Fibroblast of mammary gland (primary cell): ENCODE measurements around the gene PAM.
"Not testable (repeated sequence)": the region's sequence is repeated elsewhere in the genome, so short reads cannot be mapped to it uniquely, and the experiment has no call there.

Experiments used
- DNase-seq: peaks from one replicate; pipeline ENCODE4 v3.0.0-alpha.2; 2010; ENCODE audit warnings: low read depth
- H3K4me3 ChIP-seq: 2 replicates; pipeline ENCODE4 v1.5.1; 2011; ENCODE audit warnings: low read depth, mild to moderate bottlenecking, low read length, moderate library complexity; ENCODE audit not compliant: control insufficient read depth
- TF ChIP-seq, protein P1 (sequence below): conservative IDR thresholded peaks from 2 replicates; pipeline ENCODE4 v1.5.1; 2011; ENCODE audit warnings: low read depth, low read length, inconsistent platforms; ENCODE audit not compliant: control insufficient read depth, insufficient read depth

Gene PAM

DNA sequence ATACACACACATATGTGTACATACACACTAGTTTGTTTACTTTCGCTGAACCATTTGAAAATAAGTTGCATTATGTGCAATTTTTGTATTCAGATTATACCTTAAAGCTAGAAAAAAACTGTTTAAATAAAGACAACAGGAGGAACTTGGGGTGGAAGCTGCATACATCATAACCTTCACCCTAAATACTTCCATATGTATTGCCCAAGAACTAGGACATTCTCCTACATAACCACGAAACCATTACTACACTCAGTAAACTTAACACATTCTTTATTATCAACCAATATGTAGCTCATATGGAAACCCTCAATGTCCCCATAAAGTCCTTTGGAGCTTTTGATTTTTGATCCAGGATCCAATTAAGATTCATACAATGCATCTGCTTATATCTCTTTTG is 281.5 kb downstream of the PAM start:
- TF ChIP-seq, protein P1, sequence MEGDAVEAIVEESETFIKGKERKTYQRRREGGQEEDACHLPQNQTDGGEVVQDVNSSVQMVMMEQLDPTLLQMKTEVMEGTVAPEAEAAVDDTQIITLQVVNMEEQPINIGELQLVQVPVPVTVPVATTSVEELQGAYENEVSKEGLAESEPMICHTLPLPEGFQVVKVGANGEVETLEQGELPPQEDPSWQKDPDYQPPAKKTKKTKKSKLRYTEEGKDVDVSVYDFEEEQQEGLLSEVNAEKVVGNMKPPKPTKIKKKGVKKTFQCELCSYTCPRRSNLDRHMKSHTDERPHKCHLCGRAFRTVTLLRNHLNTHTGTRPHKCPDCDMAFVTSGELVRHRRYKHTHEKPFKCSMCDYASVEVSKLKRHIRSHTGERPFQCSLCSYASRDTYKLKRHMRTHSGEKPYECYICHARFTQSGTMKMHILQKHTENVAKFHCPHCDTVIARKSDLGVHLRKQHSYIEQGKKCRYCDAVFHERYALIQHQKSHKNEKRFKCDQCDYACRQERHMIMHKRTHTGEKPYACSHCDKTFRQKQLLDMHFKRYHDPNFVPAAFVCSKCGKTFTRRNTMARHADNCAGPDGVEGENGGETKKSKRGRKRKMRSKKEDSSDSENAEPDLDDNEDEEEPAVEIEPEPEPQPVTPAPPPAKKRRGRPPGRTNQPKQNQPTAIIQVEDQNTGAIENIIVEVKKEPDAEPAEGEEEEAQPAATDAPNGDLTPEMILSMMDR: no peak
- DNase-seq: peak; percentile 52
- H3K4me3 ChIP-seq: no peak overlapping the region

DNA sequence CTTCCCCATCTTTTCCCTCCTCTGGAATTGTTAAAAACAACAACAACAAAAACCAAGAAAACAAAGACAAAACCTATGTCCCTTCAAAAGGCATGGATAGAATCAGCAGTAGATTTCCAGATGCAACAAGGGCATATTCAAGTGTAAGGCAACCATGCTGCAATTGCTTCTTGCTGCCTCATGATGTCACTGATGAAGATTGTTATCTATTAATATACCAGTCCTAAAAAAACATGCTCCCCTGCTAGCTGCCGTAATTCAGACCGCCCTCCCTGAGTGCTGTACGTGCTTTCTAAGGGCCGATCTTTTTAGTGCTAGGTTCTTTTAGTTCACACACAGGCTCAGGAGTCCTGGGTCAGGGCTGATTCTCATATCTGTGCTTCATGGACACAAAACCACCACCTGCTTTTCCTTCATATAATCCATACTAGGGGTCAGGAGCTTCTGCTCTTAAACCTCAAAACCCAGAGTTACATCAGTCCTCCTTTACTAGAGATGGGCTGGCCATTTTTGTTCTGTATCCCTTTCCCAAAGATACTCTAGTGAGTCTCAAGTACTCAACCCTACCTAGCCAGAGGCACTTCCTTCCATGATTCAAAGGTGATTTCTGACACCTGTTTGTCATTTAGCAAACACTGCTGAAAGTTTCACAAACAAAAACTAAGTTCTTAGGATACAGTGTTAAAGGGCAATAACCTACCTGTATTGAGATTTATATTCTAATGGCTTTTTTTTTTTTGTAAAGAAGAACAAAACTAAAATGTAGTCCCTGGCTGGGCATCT is 282.8 kb downstream of the PAM start:
- DNase-seq: peak; percentile 14
- TF ChIP-seq, protein P1: no peak
- no peak overlapping the region for H3K4me3 ChIP-seq

DNA sequence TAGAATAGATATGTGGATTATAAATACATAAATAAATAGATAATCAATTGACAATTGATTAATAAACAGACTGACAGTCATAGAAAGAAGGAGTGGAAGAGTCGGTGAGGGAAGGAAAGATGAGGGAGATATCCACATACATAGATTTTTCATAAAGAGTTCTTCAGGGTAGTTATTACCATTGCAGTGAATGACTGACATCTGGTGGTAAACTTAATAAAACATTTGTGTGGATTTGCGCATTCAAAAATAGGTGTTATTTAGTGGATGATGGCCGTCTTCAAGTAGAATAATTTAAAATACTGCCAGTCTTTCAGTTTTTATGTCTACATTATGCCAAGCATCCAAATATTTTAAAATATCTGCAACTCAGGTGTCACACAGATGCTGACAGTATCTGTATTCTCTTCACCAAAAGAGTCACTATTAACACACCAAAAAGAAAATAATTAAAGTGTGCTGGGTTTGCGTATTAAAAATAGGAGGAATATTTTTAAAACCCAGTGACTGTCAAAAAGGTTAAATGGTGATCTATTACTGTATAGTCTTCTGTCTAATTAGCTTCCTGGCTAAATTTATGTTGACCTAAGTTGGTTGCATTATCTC is 286.1 kb downstream of the PAM start:
- TF ChIP-seq, protein P1: peak; percentile 56
- H3K4me3 ChIP-seq: no peak overlapping the region
- peak; percentile 72 for DNase-seq

DNA sequence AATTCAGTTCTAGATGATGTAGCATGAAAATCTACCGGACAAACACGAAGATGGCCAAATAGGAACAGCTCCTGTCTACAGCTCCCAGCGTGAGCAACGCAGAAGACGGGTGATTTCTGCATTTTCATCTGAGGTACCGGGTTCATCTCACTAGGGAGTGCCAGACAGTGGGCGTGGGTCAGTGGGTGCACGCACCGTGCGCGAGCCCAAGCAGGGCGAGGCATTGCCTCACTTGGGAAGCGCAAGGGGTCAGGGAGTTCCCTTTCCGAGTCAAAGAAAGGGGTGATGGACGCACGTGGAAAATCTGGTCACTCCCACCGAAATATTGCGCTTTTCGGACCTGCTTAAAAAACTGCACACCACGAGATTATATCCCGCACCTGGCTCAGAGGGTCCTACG is 291.6 kb downstream of the PAM start:
- DNase-seq, H3K4me3 ChIP-seq: not testable (repeated sequence)

DNA sequence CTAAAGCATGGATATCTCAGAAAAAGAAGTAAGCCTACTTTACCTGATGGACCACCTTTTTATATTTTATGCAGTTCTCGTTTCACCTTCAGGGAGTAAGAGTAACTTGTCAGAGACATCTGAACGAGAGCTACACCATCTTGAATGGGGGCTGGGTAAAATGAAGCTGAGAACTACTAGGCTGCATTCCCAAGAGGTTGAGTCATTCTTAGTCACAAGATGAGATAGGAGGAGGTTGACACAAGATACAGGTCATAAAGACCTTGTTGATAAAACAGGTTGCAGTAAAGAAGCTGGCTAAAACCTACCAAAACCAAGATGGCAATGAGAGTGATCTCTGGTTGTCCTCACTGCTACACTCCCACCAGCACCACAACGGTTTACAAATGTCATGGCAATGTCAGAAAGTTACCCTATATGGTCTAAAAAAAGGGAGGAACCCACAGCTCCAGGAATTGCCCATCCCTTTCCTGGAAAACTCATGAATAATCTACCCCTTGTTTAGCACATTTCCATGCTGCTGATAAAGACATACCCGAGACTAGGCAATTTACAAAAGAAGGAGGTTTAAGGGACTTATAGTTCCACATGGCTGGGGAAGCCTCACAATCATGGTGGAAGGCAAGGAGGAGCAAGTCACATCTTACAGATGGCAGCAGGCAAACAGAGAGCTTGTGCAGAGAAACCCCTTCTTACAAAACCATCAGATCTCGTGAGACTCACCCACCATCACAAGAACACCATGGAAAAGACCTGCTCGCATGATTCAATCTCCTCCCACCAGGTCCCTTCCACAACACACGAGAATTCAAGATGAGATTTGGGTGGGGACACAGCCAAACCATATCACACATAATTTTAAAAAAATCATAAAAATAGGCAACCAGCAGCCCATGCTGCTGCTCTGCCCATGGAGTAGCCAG is 302.4 kb downstream of the PAM start:
- H3K4me3 ChIP-seq: no peak overlapping the region
- TF ChIP-seq, protein P1: no peak
- peak; percentile 46 for DNase-seq

DNA sequence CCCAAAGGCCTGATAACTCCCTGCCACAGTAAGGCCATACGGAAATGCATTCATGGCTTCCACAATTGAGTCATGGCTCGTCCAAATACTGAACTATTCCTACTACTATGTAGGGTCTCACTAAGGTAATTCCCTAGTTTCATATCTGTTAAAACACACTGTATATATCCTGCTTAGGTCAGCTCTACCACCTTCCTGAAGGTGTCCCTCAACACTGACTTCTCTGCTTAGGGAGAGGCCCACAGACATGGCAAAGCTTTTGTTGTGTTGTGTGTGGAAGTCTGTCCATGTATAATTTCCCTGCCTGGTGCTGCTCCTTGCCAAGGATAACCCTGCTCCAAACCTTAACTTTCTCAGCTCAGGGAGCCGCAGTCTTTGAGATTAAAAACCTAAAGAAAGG is 304.4 kb downstream of the PAM start:
- no peak overlapping the region for H3K4me3 ChIP-seq
- TF ChIP-seq, protein P1: no peak
- DNase-seq: no peak
